ENCODE results near the gene OLIG2.

The OLIG2 gene

DNA sequence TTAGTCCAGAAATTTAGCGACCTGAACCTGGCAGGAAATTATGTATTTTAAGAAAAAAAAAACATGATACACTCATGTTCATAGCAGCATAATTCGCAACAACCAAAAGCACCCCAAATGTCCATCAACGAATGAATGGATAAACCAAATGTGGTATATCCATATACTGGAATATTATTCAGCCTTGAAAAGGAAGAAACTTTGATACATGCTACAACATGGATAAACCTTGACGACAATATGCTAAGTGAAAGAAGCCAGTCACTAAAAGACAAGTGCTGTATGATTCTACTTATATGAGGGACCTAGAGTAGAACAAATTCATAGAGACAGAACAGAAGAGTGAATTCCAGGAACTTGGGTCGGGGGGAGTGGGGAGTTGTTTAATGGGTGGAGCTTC is 43.5 kb downstream of the OLIG2 start:
- DNase-seq, result no peak

DNA sequence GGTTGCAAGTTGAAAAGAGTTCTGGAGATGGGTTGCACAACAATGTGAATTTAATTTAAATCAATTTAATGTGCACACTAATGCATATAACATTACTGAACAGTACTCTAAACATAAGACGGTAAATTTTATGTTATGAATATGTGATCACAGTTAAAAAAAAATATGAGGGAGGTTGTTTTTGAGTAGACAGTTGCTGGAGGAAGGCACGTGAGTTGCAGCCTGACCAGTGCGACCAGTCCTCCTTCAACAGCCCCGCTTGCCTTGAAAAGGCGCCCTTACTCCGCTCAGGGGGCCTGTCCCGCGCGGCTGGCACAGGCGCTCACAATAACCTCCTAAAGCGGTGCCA is 43.9 kb downstream of the OLIG2 start:
- DNase-seq, result no peak

DNA sequence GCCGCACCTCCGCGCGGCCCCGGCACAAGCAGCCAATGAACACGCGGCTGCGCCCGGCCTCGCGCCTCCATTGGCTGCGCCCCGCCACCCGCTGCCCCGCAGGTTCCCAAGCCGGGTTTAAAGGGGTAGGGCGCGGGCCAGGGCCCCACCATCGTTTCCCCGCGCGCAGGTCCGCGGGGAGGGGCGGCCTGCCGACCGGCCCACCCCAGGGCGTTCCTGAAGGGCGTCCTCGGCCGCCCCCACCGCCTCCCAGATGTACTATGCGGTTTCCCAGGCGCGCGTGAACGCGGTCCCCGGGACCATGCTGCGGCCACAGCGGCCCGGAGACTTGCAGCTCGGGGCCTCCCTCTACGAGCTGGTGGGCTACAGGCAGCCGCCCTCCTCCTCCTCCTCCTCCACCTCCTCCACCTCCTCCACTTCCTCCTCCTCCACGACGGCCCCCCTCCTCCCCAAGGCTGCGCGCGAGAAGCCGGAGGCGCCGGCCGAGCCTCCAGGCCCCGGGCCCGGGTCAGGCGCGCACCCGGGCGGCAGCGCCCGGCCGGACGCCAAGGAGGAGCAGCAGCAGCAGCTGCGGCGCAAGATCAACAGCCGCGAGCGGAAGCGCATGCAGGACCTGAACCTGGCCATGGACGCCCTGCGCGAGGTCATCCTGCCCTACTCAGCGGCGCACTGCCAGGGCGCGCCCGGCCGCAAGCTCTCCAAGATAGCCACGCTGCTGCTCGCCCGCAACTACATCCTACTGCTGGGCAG is 44.4 kb downstream of the OLIG2 start, which contains the start of gene OLIG1:
TSS of gene OLIG1 (plus strand) at position 148 of the 750 bp plus-strand sequence. CDS start at position 254, 106 bp downstream.
- DNase-seq, result no peak

DNA sequence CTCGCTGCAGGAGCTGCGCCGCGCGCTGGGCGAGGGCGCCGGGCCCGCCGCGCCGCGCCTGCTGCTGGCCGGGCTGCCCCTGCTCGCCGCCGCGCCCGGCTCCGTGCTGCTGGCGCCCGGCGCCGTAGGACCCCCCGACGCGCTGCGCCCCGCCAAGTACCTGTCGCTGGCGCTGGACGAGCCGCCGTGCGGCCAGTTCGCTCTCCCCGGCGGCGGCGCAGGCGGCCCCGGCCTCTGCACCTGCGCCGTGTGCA is 44.9 kb downstream of the OLIG2 start:
- no peak for DNase-seq

DNA sequence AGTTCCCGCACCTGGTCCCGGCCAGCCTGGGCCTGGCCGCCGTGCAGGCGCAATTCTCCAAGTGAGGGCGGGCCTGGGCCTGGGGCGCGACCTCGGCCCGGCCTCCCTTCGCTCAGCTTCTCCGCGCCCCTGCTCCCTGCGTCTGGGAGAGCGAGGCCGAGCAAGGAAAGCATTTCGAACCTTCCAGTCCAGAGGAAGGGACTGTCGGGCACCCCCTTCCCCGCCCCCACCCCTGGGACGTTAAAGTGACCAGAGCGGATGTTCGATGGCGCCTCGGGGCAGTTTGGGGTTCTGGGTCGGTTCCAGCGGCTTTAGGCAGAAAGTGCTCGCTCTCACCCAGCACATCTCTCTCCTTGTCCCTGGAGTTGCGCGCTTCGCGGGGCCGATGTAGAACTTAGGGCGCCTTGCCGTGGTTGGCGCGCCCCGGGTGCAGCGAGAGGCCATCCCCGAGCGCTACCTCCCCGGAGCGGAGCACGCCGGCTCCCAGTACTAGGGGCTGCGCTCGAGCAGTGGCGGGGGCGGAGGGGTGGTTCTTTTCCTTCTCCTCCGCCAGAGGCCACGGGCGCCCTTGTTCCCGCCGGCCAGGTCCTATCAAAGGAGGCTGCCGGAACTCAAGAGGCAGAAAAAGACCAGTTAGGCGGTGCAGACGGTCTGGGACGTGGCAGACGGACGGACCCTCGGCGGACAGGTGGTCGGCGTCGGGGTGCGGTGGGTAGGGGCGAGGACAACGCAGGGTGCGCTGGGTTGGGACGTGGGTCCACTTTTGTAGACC is 45.4 kb downstream of the OLIG2 start:
- DNase-seq, result no peak

DNA sequence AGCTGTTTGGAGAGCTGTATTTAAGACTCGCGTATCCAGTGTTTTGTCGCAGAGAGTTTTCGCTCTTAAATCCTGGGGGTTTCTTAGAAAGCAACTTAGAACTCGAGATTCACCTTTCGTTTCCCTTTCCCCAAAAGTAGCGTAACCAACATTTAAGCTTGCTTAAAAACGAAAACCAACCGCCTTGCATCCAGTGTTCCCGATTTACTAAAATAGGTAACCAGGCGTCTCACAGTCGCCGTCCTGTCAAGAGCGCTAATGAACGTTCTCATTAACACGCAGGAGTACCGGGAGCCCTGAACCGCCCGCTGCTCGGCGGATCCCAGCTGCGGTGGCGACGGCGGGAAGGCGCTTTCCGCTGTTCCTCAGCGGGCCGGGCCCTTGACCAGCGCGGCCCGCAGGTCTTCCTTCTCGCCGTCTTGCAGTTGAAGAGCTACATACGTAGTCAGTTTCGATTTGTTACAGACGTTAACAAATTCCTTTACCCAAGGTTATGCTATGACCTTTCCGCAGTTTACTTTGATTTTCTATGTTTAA is 46.1 kb downstream of the OLIG2 start:
- DNase-seq, result no peak

DNA sequence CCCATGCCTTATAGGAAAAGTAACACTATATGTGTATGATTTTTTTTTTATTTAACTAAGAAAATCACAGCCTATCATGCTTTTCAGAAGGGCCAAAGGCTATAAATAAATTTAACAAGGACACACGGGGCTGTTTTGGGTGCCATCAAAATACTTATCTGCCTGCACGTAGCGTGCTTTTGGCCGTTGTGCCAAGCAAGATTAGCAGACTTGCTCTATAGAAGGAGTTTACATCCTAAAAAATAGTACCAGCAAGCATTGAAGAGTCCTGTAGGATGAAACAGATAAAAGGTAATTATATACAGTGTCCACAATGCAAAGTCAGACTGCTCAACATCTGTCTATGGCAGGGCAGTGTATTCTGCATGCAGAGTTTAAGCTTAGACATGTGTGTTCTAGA is 47.9 kb downstream of the OLIG2 start:
- DNase-seq, result no peak

DNA sequence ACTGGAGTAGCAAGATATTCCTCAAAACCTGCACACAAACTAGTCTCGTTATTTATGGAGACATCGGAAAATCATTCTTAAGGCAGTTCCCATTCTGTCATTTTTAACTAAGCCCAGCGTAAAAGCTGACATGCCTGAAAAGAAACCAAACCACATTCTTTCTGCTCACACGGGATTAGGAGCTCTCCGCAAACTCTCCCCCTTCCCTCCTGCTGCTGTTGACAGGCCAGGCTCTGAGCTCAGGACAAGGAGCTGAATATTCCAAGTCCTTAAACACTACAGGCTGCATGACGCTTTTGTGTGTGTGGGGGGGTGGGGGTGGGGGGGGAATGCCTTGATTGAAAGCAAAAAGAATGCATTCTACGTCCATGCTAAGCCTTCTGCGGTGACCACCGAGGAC is 49.4 kb downstream of the OLIG2 start:
- no peak for DNase-seq

DNA sequence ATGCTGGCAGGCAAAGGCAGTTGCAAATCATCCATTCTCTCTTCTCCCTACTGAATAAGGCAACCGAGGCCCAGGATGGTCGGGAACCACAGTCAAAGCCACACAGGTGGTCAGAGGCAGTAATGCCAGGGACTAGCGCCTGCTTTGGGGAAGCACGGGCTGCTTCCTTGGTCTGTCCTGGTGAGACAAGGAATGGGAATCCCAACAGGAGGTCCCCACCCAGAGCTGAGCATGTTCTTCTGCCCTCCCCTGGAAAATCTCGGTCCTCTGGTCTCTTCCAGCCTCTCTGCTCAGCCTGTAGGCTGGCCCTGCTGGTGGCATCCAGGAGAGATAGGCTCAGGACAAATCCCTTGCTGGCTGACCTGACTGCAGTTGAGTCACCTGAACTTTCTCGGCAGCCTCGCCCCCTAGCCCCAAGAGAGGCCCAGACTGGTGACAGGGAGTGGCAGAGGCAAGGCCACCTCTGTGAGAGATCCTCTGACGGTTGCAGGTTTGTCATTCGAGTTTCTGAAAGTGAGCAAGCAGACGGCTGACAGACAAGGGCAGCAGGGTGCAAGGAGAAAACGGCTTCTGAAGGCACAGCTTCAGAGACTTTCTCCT is 50.0 kb downstream of the OLIG2 start:
- no peak for DNase-seq

DNA sequence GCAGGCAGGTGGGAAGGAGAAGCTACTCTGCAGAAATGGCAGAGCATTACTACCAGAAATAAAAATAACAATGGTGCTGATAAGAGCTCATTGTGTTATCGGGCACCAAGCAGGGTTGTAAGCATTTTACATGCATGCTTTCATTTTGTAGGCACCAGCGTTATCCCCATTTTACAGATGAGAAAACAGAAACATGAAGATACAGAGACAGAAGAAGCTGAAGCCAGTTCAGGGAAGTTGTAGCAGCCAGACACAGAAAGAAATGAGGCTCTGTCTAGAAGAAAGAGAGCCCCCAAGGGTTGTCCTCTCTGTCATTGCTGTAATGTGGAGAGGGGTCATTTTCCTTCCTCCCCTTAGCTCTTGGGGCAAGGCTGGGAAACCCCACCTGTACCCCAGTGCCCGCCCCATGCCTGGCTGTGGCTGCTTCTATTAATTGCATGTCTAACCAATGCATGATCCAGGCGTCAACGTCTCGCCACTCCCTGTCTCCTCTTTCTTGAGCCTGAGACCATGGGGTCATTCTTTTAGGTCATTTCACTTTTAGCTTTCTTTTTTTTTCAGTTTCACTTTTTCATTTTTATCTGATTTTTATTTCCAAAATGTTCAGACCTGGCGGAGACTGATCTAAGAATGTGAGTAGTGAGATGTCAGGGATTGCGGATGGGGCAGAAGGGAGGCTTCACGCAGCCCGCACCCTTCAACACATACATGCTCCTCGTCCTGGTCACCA is 51.0 kb downstream of the OLIG2 start:
- DNase-seq, result no peak

Data from central memory CD4-positive, alpha-beta T cell (primary cell).